ENCODE measurements around the gene FAM204A.

Gene FAM204A

DNA sequence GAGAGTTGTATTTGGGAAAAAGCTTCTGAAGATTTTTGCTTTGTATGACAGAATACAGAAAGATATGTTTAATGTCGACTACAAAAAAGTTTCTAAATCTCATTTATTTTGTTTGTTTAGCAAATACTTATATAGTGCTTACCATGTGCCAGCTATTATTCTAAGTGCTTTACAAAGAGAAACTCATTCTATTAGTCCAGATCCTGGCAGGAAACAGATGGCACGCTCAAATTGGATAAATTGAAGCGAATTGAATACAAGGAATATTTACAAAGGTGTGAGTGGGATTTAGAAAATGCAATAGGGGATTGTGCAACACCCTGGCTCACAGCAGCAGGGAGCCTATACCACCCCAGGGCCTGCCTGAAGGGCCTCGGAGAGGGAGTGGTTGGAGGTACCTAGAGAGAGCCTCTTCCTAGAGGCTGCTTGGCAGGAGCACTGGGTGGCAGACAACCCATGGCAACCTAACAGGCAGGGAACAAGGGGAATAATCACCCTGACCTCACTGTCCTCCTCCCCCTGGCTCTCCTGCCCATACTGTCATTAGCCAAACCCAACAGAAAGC lies 27.6 kb upstream of the FAM204A start:
- Histone ChIP-seq H3K4me2 (ENCODE audit: low read depth, low read length) (no peak overlapping the region), H3K79me2 (ENCODE audit: low read length) (no peaks in the 10 kb centered on the region), H3K4me3 (ENCODE audit: low read length) (no peak overlapping the region), H2AFZ (ENCODE audit: low read length) (no peak overlapping the region), H3K9me2 (replicated peaks; ENCODE audit: insufficient read depth, low read length) (no peaks in the 10 kb centered on the region), H3K4me1 (ENCODE audit: low read length) (no peaks in the 10 kb centered on the region), H3K27me3 (replicated peaks; ENCODE audit: insufficient read depth, low read length) (no peaks in the 10 kb centered on the region), H4K20me1 (ENCODE audit: insufficient read depth, low read length) (no peaks in the 10 kb centered on the region), H3F3A (ENCODE audit: insufficient read depth, low read length) (no peaks in the 10 kb centered on the region), H3K36me3 (replicated peaks; ENCODE audit: insufficient read depth, low read length) (no peaks in the 10 kb centered on the region), H3K9ac (ENCODE audit: low read length) (no peak overlapping the region), H3K27ac (ENCODE audit: low read length) (no peak overlapping the region), H3K9me3 (replicated peaks; ENCODE audit: insufficient read depth, low read length) (no peaks in the 10 kb centered on the region)
- no peak for DNase-seq
- no peak for TF ChIP-seq EZH2 (optimal IDR thresholded peaks at IDR 0.05; ENCODE audit: low read depth, low read length)
- no peak for TF ChIP-seq EZH2phosphoT487 (IDR thresholded peaks at IDR 0.05; ENCODE audit: low read length)
- TF ChIP-seq, protein P1, sequence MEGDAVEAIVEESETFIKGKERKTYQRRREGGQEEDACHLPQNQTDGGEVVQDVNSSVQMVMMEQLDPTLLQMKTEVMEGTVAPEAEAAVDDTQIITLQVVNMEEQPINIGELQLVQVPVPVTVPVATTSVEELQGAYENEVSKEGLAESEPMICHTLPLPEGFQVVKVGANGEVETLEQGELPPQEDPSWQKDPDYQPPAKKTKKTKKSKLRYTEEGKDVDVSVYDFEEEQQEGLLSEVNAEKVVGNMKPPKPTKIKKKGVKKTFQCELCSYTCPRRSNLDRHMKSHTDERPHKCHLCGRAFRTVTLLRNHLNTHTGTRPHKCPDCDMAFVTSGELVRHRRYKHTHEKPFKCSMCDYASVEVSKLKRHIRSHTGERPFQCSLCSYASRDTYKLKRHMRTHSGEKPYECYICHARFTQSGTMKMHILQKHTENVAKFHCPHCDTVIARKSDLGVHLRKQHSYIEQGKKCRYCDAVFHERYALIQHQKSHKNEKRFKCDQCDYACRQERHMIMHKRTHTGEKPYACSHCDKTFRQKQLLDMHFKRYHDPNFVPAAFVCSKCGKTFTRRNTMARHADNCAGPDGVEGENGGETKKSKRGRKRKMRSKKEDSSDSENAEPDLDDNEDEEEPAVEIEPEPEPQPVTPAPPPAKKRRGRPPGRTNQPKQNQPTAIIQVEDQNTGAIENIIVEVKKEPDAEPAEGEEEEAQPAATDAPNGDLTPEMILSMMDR (IDR thresholded peaks at IDR 0.05; ENCODE audit: low read length), result no peak

GRCh38 chr10:118365702-118366101 lies 23.6 kb upstream of the FAM204A start:
- Histone ChIP-seq H3K4me2 (ENCODE audit: low read depth, low read length) (no peak overlapping the region), H3K36me3 (replicated peaks; ENCODE audit: insufficient read depth, low read length) (no peaks in the 10 kb centered on the region), H3K27me3 (replicated peaks; ENCODE audit: insufficient read depth, low read length) (no peaks in the 10 kb centered on the region), H3K27ac (ENCODE audit: low read length) (no peak overlapping the region), H3K9me2 (replicated peaks; ENCODE audit: insufficient read depth, low read length) (no peaks in the 10 kb centered on the region), H3K9ac (ENCODE audit: low read length) (no peak overlapping the region), H4K20me1 (ENCODE audit: insufficient read depth, low read length) (no peaks in the 10 kb centered on the region), H3K9me3 (replicated peaks; ENCODE audit: insufficient read depth, low read length) (no peaks in the 10 kb centered on the region), H2AFZ (ENCODE audit: low read length) (no peak overlapping the region), H3K79me2 (ENCODE audit: low read length) (no peaks in the 10 kb centered on the region), H3K4me3 (ENCODE audit: low read length) (no peak overlapping the region), H3K4me1 (ENCODE audit: low read length) (no peaks in the 10 kb centered on the region), H3F3A (ENCODE audit: insufficient read depth, low read length) (no peaks in the 10 kb centered on the region)
- no peak for TF ChIP-seq EZH2phosphoT487 (IDR thresholded peaks at IDR 0.05; ENCODE audit: low read length)
- TF ChIP-seq, protein P1 (IDR thresholded peaks at IDR 0.05; ENCODE audit: low read length), result no peak
- TF ChIP-seq EZH2 (optimal IDR thresholded peaks at IDR 0.05; ENCODE audit: low read depth, low read length), result no peak
- no peak for DNase-seq

DNA sequence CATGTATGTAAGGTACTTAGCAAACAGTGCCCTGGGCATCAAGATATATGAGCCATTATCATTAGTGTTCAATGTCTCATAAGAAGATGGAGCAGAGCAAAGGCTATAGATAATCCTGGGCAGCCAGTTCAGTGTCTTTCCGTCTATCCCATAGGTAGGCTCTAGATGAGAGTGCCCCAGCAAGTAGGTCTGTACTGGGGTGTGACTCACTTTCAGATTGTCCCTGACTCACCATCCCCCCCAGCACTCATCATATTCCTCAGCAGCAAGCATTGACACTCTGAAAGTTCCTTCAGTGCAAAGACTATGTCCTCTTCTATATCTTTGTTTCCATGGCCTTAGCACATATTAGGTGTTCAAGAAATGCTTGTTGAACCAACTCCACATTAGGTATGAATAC lies 20.0 kb upstream of the FAM204A start:
- H4K20me1 ChIP-seq (ENCODE audit: insufficient read depth, low read length), result no peaks in the 10 kb centered on the region
- H3K79me2 ChIP-seq (ENCODE audit: low read length), result no peaks in the 10 kb centered on the region
- no peak overlapping the region for H3K9ac ChIP-seq (ENCODE audit: low read length)
- H3F3A ChIP-seq (ENCODE audit: insufficient read depth, low read length), result no peaks in the 10 kb centered on the region
- H3K27ac ChIP-seq (ENCODE audit: low read length), result no peak overlapping the region
- no peaks in the 10 kb centered on the region for H3K4me1 ChIP-seq (ENCODE audit: low read length)
- H3K9me2 ChIP-seq (replicated peaks; ENCODE audit: insufficient read depth, low read length), result no peaks in the 10 kb centered on the region
- no peak overlapping the region for H3K4me2 ChIP-seq (ENCODE audit: low read depth, low read length)
- H3K27me3 ChIP-seq (replicated peaks; ENCODE audit: insufficient read depth, low read length), result no peaks in the 10 kb centered on the region
- H3K4me3 ChIP-seq (ENCODE audit: low read length), result no peak overlapping the region
- H3K36me3 ChIP-seq (replicated peaks; ENCODE audit: insufficient read depth, low read length), result no peaks in the 10 kb centered on the region
- H2AFZ ChIP-seq (ENCODE audit: low read length), result no peak overlapping the region
- no peak for DNase-seq
- TF ChIP-seq EZH2phosphoT487 (IDR thresholded peaks at IDR 0.05; ENCODE audit: low read length) (no peak), EZH2 (optimal IDR thresholded peaks at IDR 0.05; ENCODE audit: low read depth, low read length) (no peak)
- TF ChIP-seq, protein P1 (IDR thresholded peaks at IDR 0.05; ENCODE audit: low read length), result no peak
- no peaks in the 10 kb centered on the region for H3K9me3 ChIP-seq (replicated peaks; ENCODE audit: insufficient read depth, low read length)

Measured in MM.1S (cell line).